ENCODE measurements around the gene CFAP97D1.

Gene CFAP97D1

GRCh38 chr17:43830510-43831140 lies 50.4 kb downstream of the CFAP97D1 start:
- no peak for DNase-seq

GRCh38 chr17:43831633-43832032 lies 51.4 kb downstream of the CFAP97D1 start:
- no peak for DNase-seq

GRCh38 chr17:43832168-43832975 lies 52.1 kb downstream of the CFAP97D1 start:
- peak; percentile 82 for DNase-seq

- DNase-seq: peak; percentile 77
Observed at GRCh38 chr17:43832976-43833829, 53.0 kb downstream of the CFAP97D1 start, which contains the start of gene MPP3. MPP3 (minus strand) TSS chr17:43833146; CDS start chr17:43831906, 1,240 bp downstream.

GRCh38 chr17:43834106-43834505 lies 53.9 kb downstream of the CFAP97D1 start:
- peak; percentile 26 for DNase-seq

Measured in EL (cell line).